GM21515 (cell line): ENCODE results near the gene SUSD6.
A peak's percentile ranks its signal among the peaks of the same experiment; 100 is the strongest.

Source experiments
- ATAC-seq: cut with Tn5 transposase; IDR thresholded peaks from one replicate; pipeline ENCODE4 v1.9.1; 2021; ENCODE audit not compliant: unreplicated experiment

The SUSD6 gene

GRCh38 chr14:69670093-69670492 is 58.7 kb downstream of the SUSD6 start:
- no peak for ATAC-seq

DNA sequence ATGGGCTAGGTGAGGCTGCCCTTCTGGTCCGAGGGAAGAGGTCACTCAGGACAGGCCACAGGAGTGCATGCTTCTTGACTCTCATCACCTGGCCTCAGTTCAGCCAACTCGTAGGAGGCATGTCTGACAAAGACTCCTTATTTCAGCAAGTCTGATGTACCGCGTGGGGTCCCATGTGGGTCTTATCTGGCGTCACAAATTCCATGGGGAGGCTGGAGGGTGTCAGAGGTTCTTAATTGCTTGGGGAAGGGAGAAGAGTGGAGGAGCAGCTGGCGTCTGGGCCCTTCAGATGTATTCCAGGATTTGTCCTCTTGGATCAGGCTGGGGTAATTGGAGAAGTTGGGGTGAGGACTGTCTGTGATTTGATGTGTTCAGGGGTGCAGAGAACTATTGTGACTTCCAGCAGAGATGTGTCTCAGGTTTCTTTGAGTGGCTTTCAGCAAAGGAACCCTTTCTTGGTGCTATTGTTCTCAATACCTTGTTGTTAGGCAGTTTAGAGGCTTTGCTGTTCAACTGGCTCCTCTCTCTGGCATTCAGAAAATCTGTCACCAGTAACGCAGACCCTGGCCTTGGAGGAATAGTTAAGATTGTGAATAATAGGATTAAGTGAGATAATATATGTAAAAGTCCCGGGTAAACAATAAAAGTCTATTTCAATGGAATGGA is 60.1 kb downstream of the SUSD6 start:
- ATAC-seq = no peak

- ATAC-seq = no peak
Measured at GRCh38 chr14:69672356-69672755, 61.0 kb downstream of the SUSD6 start.

DNA sequence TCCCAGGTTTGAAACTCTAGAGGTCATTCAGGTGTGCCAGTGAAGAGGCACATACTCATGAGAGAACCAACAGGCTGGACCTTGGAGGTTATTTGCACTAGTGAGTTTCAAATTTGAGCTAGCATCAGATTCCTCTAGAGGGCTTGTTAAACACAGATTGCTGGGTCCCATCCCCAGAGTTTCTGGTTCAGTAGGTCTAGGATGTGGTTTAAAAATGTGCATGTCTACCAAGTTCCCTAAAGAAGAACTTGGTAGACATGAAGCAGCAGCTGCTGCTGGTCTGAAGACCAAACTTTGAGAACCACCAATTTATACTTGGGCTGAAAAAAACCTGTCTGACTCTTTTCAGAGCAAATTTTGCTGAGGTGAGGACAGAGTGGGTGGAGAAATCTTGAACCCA is 61.7 kb downstream of the SUSD6 start:
- ATAC-seq = no peak

- no peak for ATAC-seq
Measured at GRCh38 chr14:69673578-69674305, 62.3 kb downstream of the SUSD6 start.

DNA sequence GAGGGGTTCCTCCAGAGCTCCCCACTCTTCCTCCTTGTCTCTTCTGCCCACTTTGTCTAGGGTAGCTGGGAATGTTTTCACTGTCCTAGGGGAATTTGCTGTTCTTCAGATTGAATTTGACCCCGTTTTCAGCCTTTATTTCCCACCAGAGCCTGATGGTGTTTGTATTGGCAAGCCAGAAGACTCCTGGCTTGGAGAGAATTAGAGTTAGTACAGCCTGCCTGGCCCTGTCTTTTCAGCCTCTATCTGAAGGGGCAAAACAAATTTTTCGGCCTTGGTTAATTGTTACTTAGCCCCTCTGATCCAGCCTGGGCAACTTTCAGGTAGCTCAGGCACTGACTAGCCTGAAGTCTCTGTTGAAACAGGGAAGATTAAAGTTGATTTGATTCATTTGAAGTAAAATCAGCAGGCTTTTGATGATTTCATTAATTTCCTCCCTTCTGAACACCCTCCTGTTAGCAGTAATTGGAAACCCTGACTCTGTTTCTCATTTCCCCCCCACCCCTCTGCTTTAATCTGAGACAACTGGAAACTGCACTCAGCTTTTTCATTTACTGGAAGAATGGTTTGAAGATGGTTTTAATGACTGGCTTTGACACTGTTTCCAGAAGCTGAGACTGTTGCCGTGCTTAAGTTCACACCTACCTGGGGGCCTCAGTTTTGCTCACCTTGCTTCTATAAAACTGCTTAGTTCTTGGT is 63.3 kb downstream of the SUSD6 start:
- ATAC-seq = no peak

DNA sequence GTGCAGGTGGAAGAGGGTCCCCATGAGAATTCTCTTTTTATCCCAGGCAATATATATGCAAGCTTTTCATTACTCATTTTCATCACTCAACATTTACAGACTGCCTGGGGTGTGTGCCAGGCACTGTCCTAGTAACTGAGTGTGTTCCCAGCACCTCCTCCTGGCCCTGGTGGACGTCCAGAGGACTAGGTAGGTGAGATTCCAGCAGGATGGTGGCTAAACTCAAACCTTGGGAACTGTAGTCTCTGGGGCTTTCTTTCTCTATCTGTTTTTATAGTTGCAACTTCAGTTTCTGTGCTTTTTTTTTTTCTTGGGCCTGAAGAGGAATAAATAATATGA is 63.8 kb downstream of the SUSD6 start:
- ATAC-seq = no peak

DNA sequence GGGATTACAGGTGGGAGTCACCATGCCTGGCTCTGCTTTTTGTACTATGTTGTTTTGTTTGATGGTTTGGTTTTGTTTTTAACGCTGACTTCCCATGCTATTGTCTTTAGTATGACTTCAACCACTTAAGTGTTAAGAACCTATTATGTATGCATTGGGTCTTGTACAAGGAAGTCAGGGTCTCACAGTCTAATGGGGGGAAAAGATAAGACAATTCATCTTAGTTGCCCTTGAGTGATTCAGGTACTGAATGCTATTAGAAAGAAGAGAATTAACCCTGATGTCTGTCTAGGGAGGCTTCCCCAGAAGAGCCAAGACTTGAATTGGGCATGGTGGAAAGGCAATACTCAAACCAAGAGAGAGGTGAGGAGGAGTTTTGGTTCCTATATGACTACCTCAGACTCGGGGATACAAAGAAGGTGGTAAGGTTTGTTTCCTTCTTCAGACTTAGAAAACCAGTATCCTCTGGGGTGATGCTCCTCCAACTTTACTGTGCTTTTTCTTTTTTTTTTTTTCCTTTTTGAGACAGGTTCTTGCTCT is 64.6 kb downstream of the SUSD6 start:
- peak; percentile 67 for ATAC-seq

GRCh38 chr14:69676723-69677122 is 65.3 kb downstream of the SUSD6 start:
- ATAC-seq = no peak

- no peak for ATAC-seq
Measured at GRCh38 chr14:69680297-69680696, 68.9 kb downstream of the SUSD6 start.

DNA sequence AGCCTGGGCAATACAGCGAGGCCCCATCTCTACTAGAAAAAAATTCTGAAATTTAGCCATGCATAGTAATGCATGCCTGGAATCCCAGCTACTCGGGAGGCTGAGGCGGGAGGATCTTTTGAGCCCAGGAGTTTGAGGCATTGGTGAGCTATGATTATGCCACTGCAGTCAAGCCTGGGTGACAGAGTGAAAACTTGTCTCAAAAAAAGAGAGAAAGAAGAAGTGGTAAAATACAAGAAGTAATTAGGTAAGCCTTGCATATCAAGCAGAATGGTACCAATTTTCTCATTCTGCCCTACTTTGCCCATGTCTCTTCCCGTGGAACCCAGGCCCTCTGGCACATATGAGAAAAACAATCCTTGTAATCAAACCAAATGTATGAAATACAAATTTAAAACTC is 70.7 kb downstream of the SUSD6 start:
- no peak for ATAC-seq

GRCh38 chr14:69682621-69683263 is 71.3 kb downstream of the SUSD6 start:
- ATAC-seq = no peak

GRCh38 chr14:69683971-69684370 is 72.6 kb downstream of the SUSD6 start:
- ATAC-seq = peak; percentile 68

DNA sequence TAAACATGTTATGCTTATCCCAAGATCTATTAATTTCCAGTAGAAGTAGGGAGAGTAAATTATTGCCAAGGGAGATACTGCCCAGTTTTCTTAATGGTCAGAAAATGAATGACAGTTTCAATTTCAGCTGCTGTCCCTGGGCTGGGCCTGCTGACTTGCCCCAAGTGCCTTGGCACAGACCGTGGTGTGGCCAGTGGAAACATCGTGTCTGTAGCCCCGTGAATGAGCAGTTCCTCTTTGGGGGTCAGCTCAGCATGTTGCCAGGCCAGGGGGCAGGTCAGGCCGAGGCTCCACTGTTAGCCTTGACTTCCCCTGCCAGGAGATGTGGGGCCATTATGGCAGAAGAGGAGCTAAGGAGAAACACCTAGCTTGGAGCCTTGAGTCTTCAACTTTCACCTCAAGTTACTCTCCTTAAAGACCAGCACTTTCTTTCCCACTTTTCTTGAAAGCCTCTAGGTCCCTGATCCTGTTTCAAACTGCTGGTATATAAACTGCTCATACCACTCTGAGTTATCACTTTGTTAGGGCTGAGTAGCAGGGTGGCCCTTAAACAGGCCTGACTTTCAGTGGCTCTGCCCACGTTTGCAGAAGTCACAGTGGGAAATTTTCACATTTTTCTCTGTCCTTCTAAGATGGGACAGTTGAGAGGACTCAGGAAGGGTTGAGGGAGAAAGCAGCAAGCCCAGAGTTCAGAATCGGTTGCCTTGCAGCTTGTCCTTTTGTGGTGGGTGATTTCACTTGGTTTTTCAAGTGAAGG is 73.2 kb downstream of the SUSD6 start:
- no peak for ATAC-seq

- no peak for ATAC-seq
Measured at GRCh38 chr14:69685218-69685616, 73.8 kb downstream of the SUSD6 start.

- no peak for ATAC-seq
Measured at GRCh38 chr14:69685716-69686115, 74.3 kb downstream of the SUSD6 start.

- no peak for ATAC-seq
Measured at GRCh38 chr14:69687606-69688298, 76.4 kb downstream of the SUSD6 start.

DNA sequence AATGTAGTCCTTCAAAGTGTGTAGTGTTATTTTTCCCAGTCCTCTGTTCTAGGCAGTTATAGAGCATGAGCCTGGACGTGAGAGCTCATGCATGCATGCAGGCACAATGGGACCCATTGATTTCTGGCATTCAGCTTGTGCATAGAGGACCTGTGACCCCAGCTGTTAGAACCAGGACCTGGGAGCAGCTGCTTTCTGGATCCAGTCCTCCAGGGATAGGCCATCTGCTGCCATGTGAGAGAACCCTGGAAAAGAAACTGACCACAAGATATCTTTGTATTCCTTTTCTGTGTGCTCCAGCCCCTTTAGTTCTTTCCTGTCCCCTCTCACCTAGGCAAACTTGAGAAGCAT is 76.9 kb downstream of the SUSD6 start:
- ATAC-seq = no peak

- no peak for ATAC-seq
Measured at GRCh38 chr14:69690042-69690441, 78.6 kb downstream of the SUSD6 start.

- ATAC-seq = no peak
Measured at GRCh38 chr14:69692594-69692993, 81.2 kb downstream of the SUSD6 start.
